ENCODE results near the gene TRPV5. TPM values are rescaled to one million over a fixed set of nuclear protein-coding genes. Genes with fewer than 3 reads are reported as not detected.

The TRPV5 gene
- total RNA-seq, 2 donors from 2014 or later, result not detected

- H3K36me3 Mint-ChIP-seq, result no peaks in the 10 kb centered on the region
- ATAC-seq (no peak), DNase-seq (ENCODE audit: low spot score in 2 of 2) (no peak)
- no peaks in the 10 kb centered on the region for H3K9me3 Mint-ChIP-seq
- peak overlapping the region in 1 of 2 donors; percentile 36 for H3K27ac Mint-ChIP-seq
These were observed 62.1 kb downstream of the TRPV5 start for GRCh38 chr7:142871260-142872105.

GRCh38 chr7:142870566-142871259, 62.8 kb downstream of the TRPV5 start:
- H3K36me3 Mint-ChIP-seq, result no peaks in the 10 kb centered on the region
- no peak for ATAC-seq
- H3K27ac Mint-ChIP-seq, result peak overlapping the region in 1 of 2 donors; percentile 79
- DNase-seq (ENCODE audit: low spot score in 2 of 2), result no peak
- H3K9me3 Mint-ChIP-seq, result no peaks in the 10 kb centered on the region

- DNase-seq (ENCODE audit: low spot score in 2 of 2), result no peak
- Mint-ChIP-seq H3K9me3 (no peaks in the 10 kb centered on the region), H3K36me3 (no peaks in the 10 kb centered on the region), H3K27ac (peak overlapping the region in 1 of 2 donors; percentile 79)
- no peak for ATAC-seq
These were observed 63.4 kb downstream of the TRPV5 start for GRCh38 chr7:142870147-142870559.

GRCh38 chr7:142869434-142869833, 64.1 kb downstream of the TRPV5 start:
- no peaks in the 10 kb centered on the region for H3K36me3 Mint-ChIP-seq

GRCh38 chr7:142868986-142869415, 64.5 kb downstream of the TRPV5 start:
- peak overlapping the region in 1 of 2 donors; percentile 79 for H3K27ac Mint-ChIP-seq
- DNase-seq (ENCODE audit: low spot score in 2 of 2), result no peak
- no peak for ATAC-seq
- H3K9me3 Mint-ChIP-seq, result no peaks in the 10 kb centered on the region
- no peaks in the 10 kb centered on the region for H3K36me3 Mint-ChIP-seq

More at GRCh38 chr7:142869434-142869833, 64.1 kb downstream of the TRPV5 start:
- Mint-ChIP-seq H3K9me3 (no peaks in the 10 kb centered on the region), H3K27ac (peak overlapping the region in 1 of 2 donors; percentile 79)
- ATAC-seq, result no peak
- DNase-seq (ENCODE audit: low spot score in 2 of 2), result no peak

- no peak for ATAC-seq
- H3K36me3 Mint-ChIP-seq, result no peaks in the 10 kb centered on the region
- peak overlapping the region in 1 of 2 donors; percentile 79 for H3K27ac Mint-ChIP-seq
- H3K9me3 Mint-ChIP-seq, result no peaks in the 10 kb centered on the region
- DNase-seq (ENCODE audit: low spot score in 2 of 2), result no peak
These were observed 65.2 kb downstream of the TRPV5 start for GRCh38 chr7:142868188-142868985.

- DNase-seq (ENCODE audit: low spot score in 2 of 2) (no peak), ATAC-seq (no peak)
- H3K27ac Mint-ChIP-seq, result peak overlapping the region in 1 of 2 donors; percentile 47
- no peaks in the 10 kb centered on the region for H3K36me3 Mint-ChIP-seq
- H3K9me3 Mint-ChIP-seq, result no peaks in the 10 kb centered on the region
These were observed 66.0 kb downstream of the TRPV5 start for GRCh38 chr7:142867398-142868187.

- no peaks in the 10 kb centered on the region for H3K36me3 Mint-ChIP-seq
- H3K27ac Mint-ChIP-seq, result peak overlapping the region in 1 of 2 donors; percentile 47
- H3K9me3 Mint-ChIP-seq, result no peaks in the 10 kb centered on the region
- ATAC-seq, result no peak
- no peak for DNase-seq (ENCODE audit: low spot score in 2 of 2)
These were observed 66.5 kb downstream of the TRPV5 start for GRCh38 chr7:142867097-142867378.

GRCh38 chr7:142866361-142867096, 67.0 kb downstream of the TRPV5 start:
- Mint-ChIP-seq H3K27ac (peak overlapping the region; percentile 47 to 88), H3K36me3 (no peaks in the 10 kb centered on the region), H3K9me3 (no peaks in the 10 kb centered on the region)
- DNase-seq (ENCODE audit: low spot score in 2 of 2) (no peak), ATAC-seq (peak; percentile 52 to 57)

- no peak overlapping the region for H3K27ac Mint-ChIP-seq
- no peaks in the 10 kb centered on the region for H3K36me3 Mint-ChIP-seq
- DNase-seq (ENCODE audit: low spot score in 2 of 2) (no peak), ATAC-seq (peak in 1 of 2 donors; percentile 7)
- no peaks in the 10 kb centered on the region for H3K9me3 Mint-ChIP-seq
These were observed 67.8 kb downstream of the TRPV5 start for GRCh38 chr7:142865766-142866165.

GRCh38 chr7:142864980-142865747, 68.4 kb downstream of the TRPV5 start:
- DNase-seq (ENCODE audit: low spot score in 2 of 2) (no peak), ATAC-seq (no peak)
- no peaks in the 10 kb centered on the region for H3K9me3 Mint-ChIP-seq
- H3K27ac Mint-ChIP-seq, result no peak overlapping the region
- no peaks in the 10 kb centered on the region for H3K36me3 Mint-ChIP-seq

GRCh38 chr7:142863891-142864685, 69.5 kb downstream of the TRPV5 start:
- H3K27ac Mint-ChIP-seq, result no peak overlapping the region
- H3K36me3 Mint-ChIP-seq, result no peaks in the 10 kb centered on the region
- no peak for ATAC-seq
- no peak for DNase-seq (ENCODE audit: low spot score in 2 of 2)
- H3K9me3 Mint-ChIP-seq, result no peaks in the 10 kb centered on the region

- ATAC-seq (no peak), DNase-seq (ENCODE audit: low spot score in 2 of 2) (no peak)
- Mint-ChIP-seq H3K27ac (peak overlapping the region in 1 of 2 donors; percentile 84), H3K9me3 (no peaks in the 10 kb centered on the region), H3K36me3 (no peaks in the 10 kb centered on the region)
These were observed 70.7 kb downstream of the TRPV5 start for GRCh38 chr7:142862786-142863400.

GRCh38 chr7:142862351-142862750, 71.2 kb downstream of the TRPV5 start:
- ATAC-seq (no peak), DNase-seq (ENCODE audit: low spot score in 2 of 2) (no peak)
- H3K36me3 Mint-ChIP-seq, result no peaks in the 10 kb centered on the region
- H3K9me3 Mint-ChIP-seq, result no peaks in the 10 kb centered on the region
- H3K27ac Mint-ChIP-seq, result peak overlapping the region in 1 of 2 donors; percentile 0

Data from activated naive CD4-positive, alpha-beta T cell treated with anti-CD3 and anti-CD28 coated beads, Interleukin-2, amount 50 U/mL, for 72 hours (primary cell).